H1 (cell line): Measurements from ENCODE around the gene RPSA. TPM values are rescaled to one million over a fixed set of nuclear protein-coding genes. Genes with fewer than 3 reads are reported as not detected.

Source experiments
- CHD7 ChIP-seq: fragments of 300-600 bp; sonication (generic); IDR thresholded peaks from 2 replicates; pipeline ENCODE4 v1.7.1; 2012; ENCODE audit warnings: low read length, moderate library complexity, mild to moderate bottlenecking, inconsistent platforms; ENCODE audit not compliant: insufficient replicate concordance
- CTCF ChIP-seq, 3 experiments: IDR thresholded peaks; 1 replicate in 2 of 3; 2 replicates in 1 of 3; pipeline versions ENCODE4 v1.5.1 to v1.6.1; 2011; ENCODE audit warnings: low read length in 3 of 3, mild to moderate bottlenecking in 3 of 3, inconsistent platforms in 2 of 3, low read depth in 1 of 3, moderate library complexity in 1 of 3; ENCODE audit not compliant: insufficient read depth in 1 of 3; ENCODE audit errors: control extremely low read depth in 1 of 3
- EZH2 ChIP-seq: fragments of 200-600 bp; sonication (generic); IDR thresholded peaks from 2 replicates; pipeline ENCODE4 v1.7.1; 2012; ENCODE audit warnings: low read depth, mild to moderate bottlenecking, moderate library complexity, low read length, inconsistent platforms; ENCODE audit not compliant: severe bottlenecking
- USF2 ChIP-seq: IDR thresholded peaks from 2 replicates; pipeline ENCODE4 v1.6.1; 2011; ENCODE audit warnings: low read length, improper control_type of control experiment
- polyA plus RNA-seq, 7 experiments: library from polyadenylated mRNA; depleted of rRNA in 3 of 7; stranded (reverse) in 5 of 7; unstranded in 2 of 7; fragments of >200 nt in 5 of 7; fragments of 200-250 nt in 2 of 7; gene quantifications; 1 replicate in 5 of 7; 2 replicates in 1 of 7; 4 replicates in 1 of 7; pipeline versions ENCODE4 v1.2.1 to v1.2.3, GENCODE V29; 2011 to 2013; ENCODE audit warnings: missing spikeins in 2 of 7, mixed read lengths in 2 of 7
- total RNA-seq: library from RNA; stranded (reverse); fragmentation: NEBNext Ultra II Directional; extraction: Animal tissue kit (Norgen Biotek cat#: 25700); gene quantifications from 2 replicates; pipeline ENCODE4 v1.2.1, GENCODE V29; 2021

The RPSA gene
- total and polyA plus RNA-seq, 2 of the 8 experiments (the other 6 are each of a cell fraction or from before 2014, with no cell fraction given): 2,661 to 7,468 TPM

- TF ChIP-seq CHD7: no peak
- TF ChIP-seq CTCF (IDR thresholded peaks at IDR 0.05; ENCODE audit: control extremely low read depth in 1 of 3, insufficient read depth in 1 of 3, low read depth in 1 of 3, low read length in 3 of 3): no peak
- TF ChIP-seq EZH2: no peak
- no peak for TF ChIP-seq USF2
These were observed 19.0 kb upstream of the RPSA start (continued) for GRCh38 chr3:39387411-39387975.
